GM21367 (cell line): Measurements from ENCODE around the gene HAUS6.
A peak's percentile ranks its signal among the peaks of the same experiment; 100 is the strongest.
"Not testable (repeated sequence)": the region's sequence is repeated elsewhere in the genome, so short reads cannot be mapped to it uniquely, and the experiment has no call there.

ENCODE experiments used
- ATAC-seq: cut with Tn5 transposase; IDR thresholded peaks from one replicate; pipeline ENCODE4 v1.9.1; 2021; ENCODE audit not compliant: unreplicated experiment

Gene HAUS6

GRCh38 chr9:19119246-19119645, 16.5 kb upstream of the HAUS6 start:
- no peak for ATAC-seq

DNA sequence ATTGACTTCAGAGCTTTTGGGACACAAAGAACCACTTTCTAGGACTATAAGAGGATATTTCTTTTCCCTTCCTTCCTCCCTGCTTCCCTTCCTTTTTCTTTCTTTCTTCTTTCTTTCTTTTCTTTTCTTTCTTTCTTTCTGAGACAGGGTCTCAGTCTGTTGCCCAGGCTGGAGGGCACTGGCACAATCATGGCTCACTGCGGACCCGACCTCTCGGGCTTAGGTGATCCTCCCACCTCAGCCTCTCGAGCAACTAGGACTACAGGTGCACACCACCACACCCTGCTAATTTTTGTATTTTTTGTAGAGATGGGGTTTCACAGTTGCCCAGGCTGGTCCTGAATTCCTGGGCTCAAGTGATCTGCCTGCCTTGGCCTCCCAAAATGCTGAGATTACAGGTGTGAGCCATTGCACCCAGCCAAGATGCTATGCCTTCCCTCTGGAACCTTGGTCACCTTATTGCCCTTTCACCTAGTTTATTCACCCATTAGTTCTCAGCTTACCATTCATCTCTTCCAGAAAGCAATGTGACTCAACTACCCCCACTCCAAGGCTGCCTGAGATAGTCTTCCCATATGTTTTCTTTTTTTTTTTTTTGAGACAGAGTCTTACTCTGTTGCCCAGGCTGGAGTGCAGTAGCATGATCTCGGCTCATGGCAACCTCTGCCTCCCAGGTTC, 14.5 kb upstream of the HAUS6 start:
- no peak for ATAC-seq

- ATAC-seq = no peak
Observed at GRCh38 chr9:19116107-19116790, 13.5 kb upstream of the HAUS6 start.

DNA sequence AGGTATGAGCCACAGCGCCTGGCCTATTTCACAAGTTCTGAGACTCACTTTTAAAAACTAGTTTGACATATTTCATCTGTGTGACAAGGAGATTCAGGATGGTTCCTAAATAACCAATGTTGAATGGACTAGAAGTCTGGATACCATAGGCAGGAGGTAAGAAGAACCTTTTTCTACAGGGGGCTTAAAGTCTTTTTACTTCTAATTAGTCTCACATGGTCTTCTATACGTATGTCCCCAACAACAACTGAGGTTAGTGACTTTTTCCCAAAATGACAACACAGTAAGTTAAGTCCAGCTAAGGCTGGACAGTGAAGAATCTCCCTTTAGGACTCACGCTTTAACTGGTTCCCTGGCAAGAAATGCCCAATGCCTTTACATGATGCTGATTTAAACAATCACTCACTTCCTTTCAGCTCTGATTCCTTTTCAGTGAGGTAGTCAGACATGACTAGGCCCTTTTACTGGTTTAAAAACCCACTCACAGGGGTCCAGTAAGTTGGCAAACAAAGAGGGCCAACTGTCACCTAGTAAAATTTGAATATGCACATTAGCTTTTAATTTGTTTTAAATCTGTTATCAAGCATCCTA, 12.1 kb upstream of the HAUS6 start:
- no peak for ATAC-seq

DNA sequence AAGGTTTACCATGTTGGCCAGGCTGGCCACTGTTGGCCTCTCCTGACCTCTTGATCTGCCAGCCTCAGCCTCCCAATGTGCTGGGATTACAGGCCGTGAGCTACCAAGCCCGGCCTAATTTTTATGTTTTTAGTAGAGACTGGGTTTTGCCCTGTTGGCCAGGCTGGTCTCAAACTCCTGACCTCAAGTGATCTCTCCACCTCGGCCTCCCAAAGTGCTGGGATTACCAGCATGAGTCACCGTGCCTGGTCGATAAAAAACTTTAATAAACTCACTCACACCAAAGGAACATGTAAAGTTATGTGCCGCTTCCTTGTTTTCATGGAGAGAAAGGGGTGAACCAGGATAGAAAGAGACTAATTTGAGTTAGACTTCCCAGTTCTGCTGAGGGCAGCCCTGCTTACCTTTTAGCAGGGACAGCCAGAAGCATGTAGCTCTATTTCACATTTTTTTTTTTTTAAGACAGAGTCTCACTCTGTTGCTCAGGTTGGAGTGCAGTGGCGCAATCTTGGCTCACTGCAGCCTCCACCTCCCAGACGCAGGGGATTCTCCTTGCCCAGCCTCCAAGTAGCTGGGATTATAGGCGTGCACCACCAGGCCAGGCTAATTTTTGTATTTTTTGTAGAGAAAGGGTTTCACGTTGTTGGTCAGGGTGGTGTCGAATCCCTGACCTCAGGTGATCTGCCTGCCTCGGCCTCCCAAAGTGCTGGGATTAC, 11.4 kb upstream of the HAUS6 start:
- ATAC-seq = no peak

DNA sequence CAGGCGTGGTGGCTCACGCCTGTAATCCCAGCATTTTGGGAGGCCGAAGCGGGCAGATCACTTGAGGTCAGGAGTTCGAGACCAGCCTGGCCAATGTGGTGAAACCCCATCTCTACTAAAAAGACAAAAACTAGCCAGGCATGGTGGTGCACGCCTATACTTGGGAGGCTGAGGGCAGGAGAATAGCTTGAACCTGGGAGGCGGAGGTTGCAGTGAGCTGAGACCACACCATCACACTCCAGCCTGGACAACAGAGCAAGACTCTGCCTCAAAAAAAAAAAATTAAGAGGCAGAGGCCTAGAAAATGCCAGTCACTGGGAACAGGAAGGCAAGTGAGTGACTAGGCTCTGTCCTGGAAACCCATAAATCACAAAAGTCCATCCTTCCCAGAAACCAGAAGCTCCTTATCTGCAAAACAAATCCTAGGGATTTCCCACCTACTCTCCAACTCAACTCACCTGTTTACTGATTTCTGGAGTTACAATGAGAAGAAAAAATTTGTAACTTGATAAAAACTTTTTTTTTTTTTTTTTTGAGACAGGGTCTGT, 10.4 kb upstream of the HAUS6 start:
- not testable (repeated sequence) for ATAC-seq

DNA sequence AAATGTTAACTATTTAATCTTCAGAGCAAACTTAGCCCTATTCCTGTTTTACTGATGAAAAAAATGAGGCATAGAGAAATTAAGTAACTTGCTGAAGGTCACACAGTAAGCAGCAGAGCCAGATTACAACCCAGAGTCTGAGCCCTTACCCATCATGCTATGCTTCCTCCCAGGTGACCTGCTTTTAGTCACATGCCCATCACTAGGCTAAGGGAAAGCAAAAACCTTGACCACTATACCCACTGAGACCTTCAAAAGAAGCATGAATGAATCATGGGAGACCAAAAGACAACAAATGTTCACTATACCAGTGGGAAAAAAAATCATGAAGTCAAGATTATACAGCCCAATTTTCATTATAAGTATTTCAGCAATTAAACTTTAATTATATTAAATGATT, 5.3 kb upstream of the HAUS6 start:
- ATAC-seq = no peak

DNA sequence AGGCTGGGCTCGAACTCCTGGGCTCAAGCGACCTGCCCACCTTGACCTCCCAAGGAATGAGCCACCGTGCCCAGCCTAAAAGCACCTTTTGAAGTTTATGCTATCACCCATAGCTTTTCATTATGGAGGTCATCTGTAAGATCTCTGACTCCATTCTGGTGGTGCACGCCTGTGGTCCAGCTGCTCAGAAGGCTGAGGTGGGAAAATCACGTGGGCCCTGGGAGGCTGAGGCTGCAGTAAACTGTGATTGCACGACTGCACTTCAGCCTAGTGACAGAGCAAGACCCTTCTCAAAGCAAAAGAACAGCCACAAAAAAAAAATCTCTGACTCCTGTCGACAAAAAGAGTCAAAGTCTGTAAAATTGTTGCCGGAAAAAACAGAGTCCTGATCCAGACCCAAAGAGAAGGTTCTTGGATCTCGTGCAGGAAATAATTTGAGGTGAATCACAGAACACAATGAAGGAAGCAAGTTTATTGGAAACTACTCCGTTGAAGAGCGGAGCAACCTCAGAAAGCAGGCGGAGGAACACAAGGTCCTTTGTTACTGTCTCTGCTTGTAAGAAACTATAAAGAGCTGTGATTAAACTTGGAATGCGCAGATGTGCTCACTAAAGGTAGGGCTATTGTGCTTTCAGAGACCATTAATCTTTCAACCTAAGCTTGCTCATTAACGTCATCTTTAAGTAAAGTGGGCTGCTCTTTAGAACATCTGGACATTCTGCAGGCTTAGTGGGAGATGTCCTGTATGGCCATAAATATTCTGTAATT, 2.0 kb upstream of the HAUS6 start:
- no peak for ATAC-seq

DNA sequence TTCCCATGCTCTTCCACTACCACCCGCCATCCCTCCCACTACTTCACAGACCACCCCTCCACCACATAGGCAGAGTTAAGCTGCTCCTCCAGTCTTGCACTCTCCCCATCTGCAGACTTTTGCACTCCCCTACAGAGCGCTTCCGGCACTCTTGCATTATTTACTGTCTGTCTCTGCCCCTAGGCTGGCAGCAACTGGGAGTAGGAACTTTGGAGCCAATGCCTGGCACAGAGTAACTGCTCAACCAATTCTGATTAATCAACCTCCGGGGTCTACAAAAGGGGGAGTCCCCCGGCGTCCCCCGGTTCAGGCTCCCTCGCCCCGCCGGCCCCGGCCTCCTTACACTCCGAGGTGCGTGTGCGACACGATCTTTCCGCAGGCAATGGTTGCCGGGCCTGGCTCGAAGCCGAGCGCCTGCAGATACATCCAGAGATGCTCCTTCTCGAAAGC, 498 bp downstream of the HAUS6 start:
- peak; percentile 26 for ATAC-seq

DNA sequence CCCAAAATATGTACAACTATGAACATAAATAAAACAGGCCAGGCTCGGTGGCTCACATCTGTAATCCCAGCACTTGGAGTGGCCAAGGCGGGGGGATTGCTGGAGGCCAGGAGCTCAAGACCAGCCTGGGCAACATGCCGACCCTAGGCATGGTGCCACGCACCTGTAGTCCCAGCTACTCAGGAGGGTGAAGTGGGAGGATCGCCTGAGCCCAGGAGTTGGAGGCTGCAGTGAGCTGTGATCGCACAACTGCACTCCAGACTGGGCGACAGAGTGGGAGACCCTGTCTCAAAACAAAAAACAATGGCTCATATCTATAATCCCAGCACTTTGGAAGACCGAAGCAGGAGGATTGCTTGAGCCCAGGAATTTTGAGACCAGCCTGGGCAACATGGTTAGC, 1.5 kb downstream of the HAUS6 start:
- ATAC-seq = no peak

- ATAC-seq = not testable (repeated sequence)
Observed at GRCh38 chr9:19097431-19097830, 5.3 kb downstream of the HAUS6 start.

DNA sequence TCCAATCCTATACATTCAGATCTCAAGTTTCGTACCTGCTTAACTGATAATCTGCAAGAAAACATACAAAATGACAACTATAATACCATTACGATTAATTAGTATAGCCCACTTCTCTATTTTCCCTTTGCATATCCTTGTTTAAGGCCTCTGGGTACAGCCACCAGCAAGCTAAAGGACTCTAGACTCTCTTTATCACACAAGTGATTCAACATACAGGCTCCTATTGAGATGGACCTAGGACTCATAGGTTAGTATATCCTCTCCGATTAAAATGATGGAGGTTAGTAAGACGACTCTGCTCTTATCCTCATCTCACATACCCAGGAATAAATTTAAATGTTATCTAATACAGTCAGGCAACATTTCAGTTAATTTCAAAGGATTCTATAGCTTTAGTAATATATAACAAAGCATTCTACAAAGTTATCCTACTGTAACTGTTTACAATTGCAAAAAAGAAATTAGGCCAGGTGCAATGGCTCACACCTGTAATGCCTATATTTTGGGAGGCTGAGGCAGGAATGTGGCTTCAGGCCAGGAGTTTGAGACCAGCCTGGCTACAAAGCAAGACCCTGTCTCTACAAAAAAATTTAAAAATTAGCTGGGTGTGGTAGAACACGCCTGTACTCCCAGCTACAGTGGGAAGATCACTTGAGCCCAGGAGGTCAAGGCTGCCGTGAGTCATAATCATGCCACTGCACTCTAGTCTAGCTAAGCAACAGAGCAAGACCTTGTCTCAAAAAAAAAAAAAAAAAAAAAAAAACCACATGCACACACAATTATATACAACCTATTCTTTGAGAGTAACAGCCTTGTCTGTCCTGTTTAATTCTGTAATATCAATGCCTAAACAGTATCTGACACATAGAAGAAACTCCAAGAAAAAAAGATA, 15.4 kb downstream of the HAUS6 start:
- no peak for ATAC-seq

DNA sequence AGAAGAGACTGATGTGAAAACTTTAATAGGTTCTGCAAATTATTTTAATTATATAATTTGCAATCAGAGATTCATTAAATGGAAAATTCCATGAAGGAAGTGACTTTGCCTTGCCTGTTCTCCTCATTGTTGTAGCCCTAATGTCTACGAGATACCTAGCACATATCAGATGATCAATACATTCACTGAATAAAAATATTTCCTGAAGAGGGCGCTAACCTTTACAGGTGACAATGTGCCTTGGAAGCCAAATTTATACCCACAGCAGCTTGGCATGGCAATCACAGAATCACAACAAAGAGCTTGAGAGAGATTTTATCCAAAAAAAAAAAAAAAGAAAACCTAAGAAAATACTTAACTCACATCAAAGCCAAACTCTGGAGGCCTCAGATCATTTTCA, 17.4 kb downstream of the HAUS6 start:
- ATAC-seq = no peak

DNA sequence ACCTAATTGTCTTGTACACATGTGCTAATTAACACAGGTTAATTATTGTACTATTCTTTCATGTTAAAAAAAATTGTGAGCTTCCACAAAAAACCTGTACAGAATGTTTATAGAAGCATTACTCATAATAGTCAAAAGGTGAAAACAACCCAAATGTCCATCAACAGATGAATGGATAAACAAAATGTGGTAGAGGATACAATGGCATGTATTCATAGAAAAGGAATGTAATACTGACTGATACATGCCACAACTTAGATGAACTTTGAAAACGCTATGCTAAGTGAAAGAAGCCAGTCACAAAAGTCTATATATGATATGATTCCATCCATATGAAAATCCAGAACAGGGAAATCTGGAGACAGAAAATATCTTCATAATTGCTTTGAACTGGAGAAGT, 27.9 kb downstream of the HAUS6 start:
- no peak for ATAC-seq

- ATAC-seq = no peak
Observed at GRCh38 chr9:19074229-19074628, 28.5 kb downstream of the HAUS6 start.

GRCh38 chr9:19057033-19057432, 45.7 kb downstream of the HAUS6 start:
- ATAC-seq = no peak

DNA sequence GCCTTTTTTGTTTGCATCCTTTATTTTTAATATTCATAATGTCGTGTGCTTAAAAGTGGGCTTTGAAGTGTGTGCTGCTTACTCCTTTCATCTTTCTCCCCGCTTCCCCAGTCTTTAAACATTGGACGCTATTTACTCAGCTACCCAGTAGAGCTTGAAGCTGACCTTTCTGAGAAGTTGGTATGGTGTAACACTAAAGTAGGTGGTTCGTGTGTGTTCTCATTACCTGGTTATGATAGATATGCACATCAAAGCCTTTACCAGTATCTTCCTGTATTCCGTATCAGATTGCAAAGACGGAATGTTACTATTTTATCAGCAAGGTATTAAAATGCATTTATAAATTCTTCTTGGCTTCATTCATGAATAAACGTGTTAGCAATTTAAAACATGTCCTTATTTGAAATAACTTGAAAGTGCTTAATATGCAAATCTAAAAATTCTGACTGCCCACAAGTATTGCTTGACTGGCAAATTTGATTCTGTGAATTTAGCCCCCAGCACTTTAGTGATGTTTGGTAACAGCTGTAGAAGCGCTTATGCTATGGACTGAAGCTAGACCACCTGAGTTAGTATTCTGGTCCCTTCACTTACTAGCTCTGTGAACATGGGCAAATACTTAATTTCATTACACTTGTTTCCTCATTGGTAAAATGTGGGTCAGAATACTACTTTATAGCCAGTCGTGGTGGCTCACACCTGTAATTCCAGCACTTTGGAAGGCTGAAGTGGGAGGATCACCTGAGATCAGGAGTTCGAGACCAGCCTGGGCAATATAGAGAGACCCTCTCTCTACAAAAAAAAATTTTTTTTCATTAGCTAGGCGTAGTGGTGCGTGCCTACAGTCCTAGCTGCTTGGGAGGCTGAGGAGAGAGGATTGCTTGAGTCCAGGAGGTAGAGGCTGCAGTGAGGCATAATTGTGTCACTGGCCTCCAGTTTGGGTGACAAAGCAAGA, 51.8 kb downstream of the HAUS6 start:
- ATAC-seq = no peak

- no peak for ATAC-seq
Observed at GRCh38 chr9:19049917-19050636, 52.6 kb downstream of the HAUS6 start.
